IgD-negative memory B cell (primary cell): ENCODE results near the gene IL23R. TPM values are rescaled to one million over a fixed set of nuclear protein-coding genes. Genes with fewer than 3 reads are reported as not detected.
A peak's percentile ranks its signal among the peaks of the same experiment; 100 is the strongest.

Experiments
- H3K27ac Mint-ChIP-seq, 3 donors: one replicate each; pipeline ENCODE4 v1.8.0; 2020 to 2022; ENCODE audit warnings: mild to moderate bottlenecking in 3 of 3, mixed read lengths in 3 of 3, moderate library complexity in 1 of 3
- H3K27me3 Mint-ChIP-seq: one replicate; pipeline ENCODE4 v1.8.0; 2021; ENCODE audit warnings: mixed read lengths
- H3K36me3 Mint-ChIP-seq: one replicate; pipeline ENCODE4 v1.8.0; 2020; ENCODE audit warnings: mild to moderate bottlenecking, mixed read lengths
- H3K4me1 Mint-ChIP-seq, 3 donors: one replicate each; pipeline ENCODE4 v1.8.0; 2020 to 2022; ENCODE audit warnings: mixed read lengths in 3 of 3, mild to moderate bottlenecking in 1 of 3
- H3K4me3 Mint-ChIP-seq, 4 donors: one replicate each; pipeline ENCODE4 v1.8.0; 2020 to 2022; ENCODE audit warnings: mild to moderate bottlenecking in 4 of 4, mixed read lengths in 4 of 4, moderate library complexity in 3 of 4
- H3K9me3 Mint-ChIP-seq, 3 donors: one replicate each; pipeline ENCODE4 v1.8.0; 2020 to 2021; ENCODE audit warnings: mixed read lengths in 3 of 3, mild to moderate bottlenecking in 1 of 3
- polyA plus RNA-seq: library from polyadenylated mRNA; unstranded; fragments of 300-500 nt; fragmentation: Illumina TruSeq; gene quantifications from one replicate; pipeline ENCODE4 v1.2.3, GENCODE V29; 2021

Gene IL23R
- polyA plus RNA-seq, 1 donor from 2014 or later = not detected

- Mint-ChIP-seq H3K27me3 (peaks cover 19% of the 10 kb centered on the region), H3K27ac (peak within 1 kb of the TSS in 1 of 3 donors; percentile 25), H3K4me3 (peak within 1 kb of the TSS; percentile 62 to 88 (median 78)), H3K9me3 (no peaks in the 10 kb centered on the region), H3K4me1 (peaks cover 0 to 6% (median 2%) of the 10 kb centered on the region in 3 donors), H3K36me3 (no peaks in the 10 kb centered on the region)
These were observed 141.2 kb downstream of the IL23R start, which contains the start of gene IL12RB2 for GRCh38 chr1:67307251-67308060. IL12RB2 (plus strand) TSS chr1:67307873; CDS start chr1:67320369, 12,496 bp downstream.

GRCh38 chr1:67308136-67308535, 141.9 kb downstream of the IL23R start:
- peak overlapping the region in 1 of 3 donors; percentile 20 for H3K27ac Mint-ChIP-seq

More at GRCh38 chr1:67308136-67308535, 141.9 kb downstream of the IL23R start:
- Mint-ChIP-seq H3K9me3 (no peaks in the 10 kb centered on the region), H3K4me1 (peaks cover 0 to 6% (median 2%) of the 10 kb centered on the region in 3 donors), H3K36me3 (no peaks in the 10 kb centered on the region), H3K4me3 (peak overlapping the region in 3 of 4 donors; percentile 63 to 69 (median 65)), H3K27me3 (peaks cover 19% of the 10 kb centered on the region)

Other genes starting within 250 kb of the IL23R start
- gene DNAI4, start 241.6 kb upstream of the IL23R start, polyA plus RNA-seq = 0.48 TPM
- gene MIER1, start 241.5 kb upstream of the IL23R start, polyA plus RNA-seq = 34.6 TPM
- 3.2 TPM for gene SLC35D1, start 112.3 kb upstream of the IL23R start, polyA plus RNA-seq
- gene C1orf141, start 31.5 kb upstream of the IL23R start, polyA plus RNA-seq = not detected
- gene IL12RB2, start 141.4 kb downstream of the IL23R start, polyA plus RNA-seq = 0.53 TPM